Spinal cord (tissue), 10 donors: ENCODE results near the gene TAOK1. TPM values are rescaled to one million over a fixed set of nuclear protein-coding genes. Genes with fewer than 3 reads are reported as not detected.
"Not testable (repeated sequence)": the region's sequence is repeated elsewhere in the genome, so short reads cannot be mapped to it uniquely, and the experiment has no call there.

ENCODE experiments used
- DNase-seq, 6 donors: peaks; one replicate each; pipeline versions ENCODE4 v3.0.0 to v3.0.0-alpha.2; 2013 to 2015; ENCODE audit warnings: low spot score in 6 of 6, low read depth in 4 of 6
- H3K27ac ChIP-seq: one replicate; pipeline ENCODE4 v1.5.1; 2013; ENCODE audit warnings: low read depth, low read length, control low read depth
- H3K27me3 ChIP-seq: one replicate; pipeline ENCODE4 v1.6.1; 2013; ENCODE audit warnings: low read length; ENCODE audit not compliant: control insufficient read depth, insufficient read depth
- H3K36me3 ChIP-seq: one replicate; pipeline ENCODE4 v1.6.1; 2013; ENCODE audit warnings: low read length; ENCODE audit not compliant: control insufficient read depth, insufficient read depth
- H3K4me1 ChIP-seq: one replicate; pipeline ENCODE4 v1.6.1; 2013; ENCODE audit warnings: low read length; ENCODE audit not compliant: control insufficient read depth, insufficient read depth
- H3K4me3 ChIP-seq: one replicate; pipeline ENCODE4 v1.5.1; 2013; ENCODE audit warnings: low read depth, low read length, control low read depth
- H3K9me3 ChIP-seq: one replicate; pipeline ENCODE4 v1.6.1; 2013; ENCODE audit warnings: low read length; ENCODE audit not compliant: control insufficient read depth, insufficient read depth
- WGBS: methylation state at CpG from one replicate; pipeline ENCODE4 v1.1.5; 2013; ENCODE audit warnings: missing lambda C conversion rate; ENCODE audit not compliant: insufficient coverage; 5-methylcytosine and 5-hydroxymethylcytosine counted together
- polyA plus RNA-seq, 2 donors: library from polyadenylated mRNA; unstranded; fragments of 120-200 nt; gene quantifications; one replicate each; pipeline ENCODE4 v1.2.1, GENCODE V29; 2013; ENCODE audit not compliant: insufficient read length in 2 of 2
- total RNA-seq, 2 donors: library from RNA; depleted of rRNA in 1 of 2; stranded (reverse); fragments of 120-200 nt in 1 of 2; fragments of >200 nt in 1 of 2; gene quantifications; one replicate each; pipeline versions ENCODE4 v1.2.3 to v1.2.4, GENCODE V29; 2013 to 2014
- donor health status: healthy.

Gene TAOK1
- total and polyA plus RNA-seq, 4 donors: 38.7 to 123 (median 69.3) TPM

DNA sequence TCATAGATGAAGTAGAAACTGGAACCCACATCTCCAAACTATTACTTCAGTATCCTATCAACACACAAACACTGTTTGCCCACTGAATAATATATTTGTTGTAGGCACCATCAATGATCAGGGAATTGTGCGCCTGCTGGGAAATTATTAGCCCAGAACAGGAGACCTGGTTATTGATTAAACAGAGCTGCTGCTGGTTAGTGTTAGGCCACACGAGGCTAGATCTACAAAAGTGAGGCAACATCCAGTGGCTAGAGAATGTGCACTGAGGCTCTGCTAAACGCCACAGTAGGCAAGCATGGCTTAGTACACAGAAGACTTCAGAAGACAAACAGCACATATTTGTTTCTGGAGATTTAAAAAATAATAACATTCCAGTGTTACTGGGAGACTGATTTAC, 165.7 kb downstream of the TAOK1 start:
- Histone ChIP-seq H3K27ac (no peak overlapping the region), H3K36me3 (no peaks in the 10 kb centered on the region), H3K9me3 (no peaks in the 10 kb centered on the region), H3K4me1 (no peaks in the 10 kb centered on the region), H3K4me3 (no peak overlapping the region), H3K27me3 (no peaks in the 10 kb centered on the region)
- WGBS: 52% methylated on average over 2 of the region's 3 CpGs
- DNase-seq: no peak

DNA sequence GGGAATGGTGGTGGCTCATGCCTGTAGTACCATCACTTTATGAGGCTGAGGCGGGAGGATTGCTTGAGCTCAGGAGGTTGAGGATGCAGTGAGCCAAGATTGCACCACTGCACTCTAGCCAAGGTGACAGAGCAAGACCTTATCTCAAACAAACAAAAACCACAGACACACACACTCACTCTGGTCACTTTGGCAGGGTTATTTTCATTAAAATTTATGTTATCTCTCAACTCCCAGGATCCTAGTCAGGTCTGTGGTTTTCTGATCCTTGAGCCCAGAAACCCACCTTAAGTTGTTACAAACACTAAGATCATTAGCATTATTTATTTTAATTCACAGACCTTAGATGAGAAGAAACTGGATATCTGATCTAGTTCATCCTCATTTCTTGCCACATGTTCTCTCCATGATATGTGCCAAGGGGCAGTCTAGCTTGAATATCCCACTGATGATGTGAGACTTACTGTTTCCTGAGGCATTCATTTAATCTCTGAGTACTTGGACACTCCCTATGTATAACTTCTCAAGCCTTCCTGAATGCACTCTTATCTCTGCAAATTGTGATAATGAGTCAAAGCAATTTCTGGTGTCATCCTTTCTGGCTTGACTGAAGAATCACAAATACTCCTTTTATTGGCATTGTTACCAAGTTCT, 167.0 kb downstream of the TAOK1 start:
- no peak for DNase-seq
- H3K4me3 ChIP-seq: no peak overlapping the region
- peaks cover under 1% of the 10 kb centered on the region for H3K27me3 ChIP-seq
- H3K27ac ChIP-seq: no peak overlapping the region
- H3K4me1 ChIP-seq: no peaks in the 10 kb centered on the region
- no peaks in the 10 kb centered on the region for H3K9me3 ChIP-seq
- WGBS: no CpG with 5 or more reads among the region's 1 CpG
- H3K36me3 ChIP-seq: peaks cover 2% of the 10 kb centered on the region

DNA sequence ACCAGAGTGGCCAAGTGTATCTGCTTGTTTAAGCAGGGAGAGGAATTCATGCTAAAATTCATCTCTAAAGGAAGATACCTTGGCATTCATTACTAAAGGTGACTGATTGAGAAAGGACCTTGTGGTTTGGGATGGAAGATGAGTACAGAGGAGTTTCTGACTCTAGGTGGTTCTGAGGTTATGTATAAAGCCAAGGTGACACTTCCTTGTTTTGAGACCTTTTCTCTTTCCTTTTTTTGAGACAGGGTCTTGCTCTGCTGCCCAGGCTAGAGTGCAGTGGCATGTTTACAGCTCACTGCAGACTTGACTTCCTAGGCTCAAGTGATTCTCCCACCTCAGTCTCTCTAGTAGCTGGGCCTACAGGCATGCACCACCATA, 167.6 kb downstream of the TAOK1 start:
- peaks cover 4% of the 10 kb centered on the region for H3K27me3 ChIP-seq
- no peaks in the 10 kb centered on the region for H3K4me1 ChIP-seq
- no peak overlapping the region for H3K27ac ChIP-seq
- no peaks in the 10 kb centered on the region for H3K9me3 ChIP-seq
- DNase-seq: no peak
- H3K36me3 ChIP-seq: peaks cover 5% of the 10 kb centered on the region
- no peak overlapping the region for H3K4me3 ChIP-seq

DNA sequence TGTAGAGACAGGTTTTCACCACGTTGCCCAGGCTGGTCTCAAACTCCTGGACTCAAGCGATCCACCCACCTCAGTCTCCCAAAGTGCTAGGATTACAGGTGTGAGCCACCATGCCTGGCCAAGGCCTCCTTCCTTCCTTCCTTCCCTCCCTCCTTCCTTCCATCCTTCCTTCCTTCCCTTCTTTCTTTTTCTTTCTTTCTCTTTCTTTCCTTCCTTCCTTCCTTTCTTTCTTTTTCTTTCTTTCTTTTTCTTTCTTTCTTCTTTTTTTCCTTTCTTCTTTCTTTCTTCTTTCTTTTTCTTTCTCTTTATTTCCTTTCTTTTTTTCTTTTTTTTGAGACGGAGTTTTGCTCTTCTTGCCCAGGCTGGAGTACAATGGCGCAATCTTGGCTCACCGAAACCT, 168.0 kb downstream of the TAOK1 start:
- H3K4me3 ChIP-seq, H3K36me3 ChIP-seq, H3K27me3 ChIP-seq, H3K4me1 ChIP-seq, DNase-seq, H3K9me3 ChIP-seq, H3K27ac ChIP-seq: not testable (repeated sequence)
- WGBS: 95% methylated on average over 3 of the region's 5 CpGs

DNA sequence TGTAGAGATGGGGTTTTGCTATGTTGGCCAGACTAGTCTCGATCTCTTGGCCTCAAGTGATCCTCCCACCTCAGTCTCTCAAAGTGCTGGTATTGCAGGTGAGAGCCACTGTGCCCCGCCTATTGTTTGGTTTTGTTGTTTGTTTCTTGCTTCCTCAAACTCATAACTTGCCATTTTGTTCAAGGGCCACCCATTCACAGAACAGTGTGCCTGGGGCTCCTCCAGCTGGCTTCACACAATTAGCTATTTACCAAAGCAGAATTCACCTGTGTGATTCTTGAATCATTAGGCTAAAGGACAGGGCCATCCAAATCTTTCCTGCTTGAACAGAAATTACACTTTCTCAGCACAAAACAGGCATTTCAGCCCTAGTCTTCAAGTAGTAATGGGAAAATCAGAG, 169.5 kb downstream of the TAOK1 start:
- no peak overlapping the region for H3K27ac ChIP-seq
- H3K36me3 ChIP-seq: peaks cover 6% of the 10 kb centered on the region
- no peaks in the 10 kb centered on the region for H3K9me3 ChIP-seq
- WGBS: no CpG with 5 or more reads among the region's 2 CpGs
- H3K4me1 ChIP-seq: peaks cover 2% of the 10 kb centered on the region
- H3K27me3 ChIP-seq: peaks cover 13% of the 10 kb centered on the region
- DNase-seq: no peak
- no peak overlapping the region for H3K4me3 ChIP-seq

DNA sequence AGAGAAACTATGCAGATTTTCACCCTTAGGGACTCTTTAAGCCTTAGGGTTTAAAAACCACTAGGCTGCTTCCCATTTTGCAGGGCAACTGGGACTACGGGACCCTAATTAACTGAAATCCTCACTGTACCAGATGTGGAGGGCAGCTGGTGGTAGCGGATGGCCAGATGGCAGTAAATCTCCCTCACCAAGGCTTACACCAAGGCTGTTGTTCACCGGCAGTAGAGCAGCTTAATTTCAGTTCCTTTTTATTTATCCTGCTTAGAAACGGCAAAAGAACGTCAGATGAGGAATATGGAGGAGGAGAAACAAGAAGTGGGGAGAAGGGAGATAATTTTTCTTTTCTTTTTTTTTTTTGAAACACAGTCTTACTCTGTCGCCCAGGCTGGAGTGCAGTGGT, 170.2 kb downstream of the TAOK1 start:
- Histone ChIP-seq H3K27ac (no peak overlapping the region), H3K9me3 (no peaks in the 10 kb centered on the region), H3K4me3 (no peak overlapping the region), H3K4me1 (peaks cover 6% of the 10 kb centered on the region), H3K27me3 (peaks cover 19% of the 10 kb centered on the region), H3K36me3 (peaks cover 6% of the 10 kb centered on the region)
- DNase-seq: peak in 1 of 6 donors; percentile 59
- no CpG with 5 or more reads among the region's 6 CpGs for WGBS

DNA sequence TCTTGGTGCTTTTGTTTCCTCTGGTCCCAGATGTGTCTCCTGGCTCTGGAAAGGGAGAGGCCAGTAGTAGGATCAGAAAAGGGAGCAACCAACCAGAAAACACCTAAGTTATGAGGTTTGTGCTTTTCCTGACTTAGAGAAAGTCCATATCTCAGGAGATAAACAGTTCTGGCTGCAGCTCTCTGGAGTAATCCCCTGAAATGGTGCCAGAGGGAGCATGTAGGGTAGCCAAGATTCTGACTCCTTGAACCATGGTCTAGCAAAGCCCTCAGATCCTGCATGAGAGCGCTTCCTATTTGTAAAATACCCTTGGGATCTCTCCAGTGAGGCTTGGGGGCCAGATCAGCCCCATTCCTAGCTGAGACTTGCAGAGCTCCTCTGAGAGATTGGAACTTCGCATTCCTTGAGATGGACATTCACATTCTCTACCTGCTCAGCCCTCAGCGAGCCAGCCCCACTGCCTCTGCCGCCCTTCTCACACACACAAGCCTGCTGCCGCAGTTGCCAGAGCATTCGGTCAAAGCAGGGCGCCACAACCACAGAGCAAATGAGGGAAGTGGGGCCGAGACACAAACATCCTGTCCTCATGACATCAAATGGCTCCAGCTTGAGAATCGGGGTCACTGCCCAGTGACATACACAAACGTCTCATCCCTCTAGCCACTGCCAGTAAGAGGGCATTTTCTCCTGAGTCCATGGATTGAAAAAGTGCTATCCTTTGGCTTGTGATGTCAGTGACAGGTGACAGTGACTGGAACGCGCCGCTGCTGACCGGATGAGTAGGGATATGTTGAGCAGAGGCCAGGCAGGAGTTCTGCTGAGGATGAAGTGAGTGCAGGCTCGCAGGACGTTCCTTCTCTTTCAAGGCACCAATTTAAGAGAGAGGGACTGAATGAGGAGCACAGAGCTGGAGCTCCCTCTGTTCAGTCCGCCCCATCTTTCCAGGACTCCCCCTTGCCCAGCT, 171.7 kb downstream of the TAOK1 start:
- no peak for DNase-seq
- peaks cover 32% of the 10 kb centered on the region for H3K27me3 ChIP-seq
- H3K4me1 ChIP-seq: peaks cover 17% of the 10 kb centered on the region
- no peak overlapping the region for H3K27ac ChIP-seq
- H3K4me3 ChIP-seq: no peak overlapping the region
- WGBS: 85% methylated on average over 17 of the region's 17 CpGs
- H3K36me3 ChIP-seq: peaks cover 6% of the 10 kb centered on the region
- no peaks in the 10 kb centered on the region for H3K9me3 ChIP-seq

DNA sequence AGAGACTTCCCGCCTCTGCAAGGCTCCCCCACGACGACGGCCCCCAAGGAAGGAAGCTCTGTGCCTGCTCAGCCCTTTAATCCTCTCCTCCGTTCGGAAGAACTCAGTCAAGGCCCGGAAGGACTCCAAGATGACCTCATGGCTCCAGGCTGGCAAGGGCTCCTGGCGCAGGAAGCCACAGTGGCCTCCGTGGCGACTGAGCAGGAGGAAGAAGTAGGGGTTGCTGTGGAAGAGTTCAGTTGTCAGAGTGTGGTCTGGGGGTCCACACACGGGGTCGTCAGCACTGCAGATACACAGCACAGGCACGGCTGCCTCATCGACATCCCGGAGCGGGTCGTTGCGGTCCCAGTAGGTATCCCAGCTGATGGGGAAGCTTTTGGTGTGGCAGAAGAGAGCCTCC, 172.5 kb downstream of the TAOK1 start:
- Histone ChIP-seq H3K9me3 (no peaks in the 10 kb centered on the region), H3K4me3 (no peak overlapping the region), H3K27me3 (peaks cover 34% of the 10 kb centered on the region), H3K4me1 (peaks cover 24% of the 10 kb centered on the region), H3K36me3 (peaks cover 6% of the 10 kb centered on the region), H3K27ac (no peak overlapping the region)
- DNase-seq: no peak
- 81% methylated on average over 17 of the region's 18 CpGs for WGBS

DNA sequence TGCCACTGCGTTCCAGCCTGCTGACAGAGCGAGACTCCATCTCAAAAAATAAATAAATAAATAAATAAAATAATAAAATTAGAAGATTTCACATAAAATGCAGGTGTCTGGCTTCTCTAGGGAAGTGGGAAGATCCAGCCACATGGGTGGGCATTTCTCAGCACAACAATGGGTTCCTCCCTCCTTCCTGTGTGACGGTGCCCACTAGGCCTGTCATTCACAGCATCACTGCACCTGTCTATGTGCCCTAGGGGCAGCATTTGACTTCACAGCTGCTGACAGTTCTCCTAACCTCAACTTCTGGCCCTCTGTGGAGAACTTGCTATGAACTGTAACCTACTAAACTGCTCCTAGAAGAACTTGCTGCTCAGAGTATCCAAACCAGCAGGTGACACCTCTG, 173.7 kb downstream of the TAOK1 start:
- Histone ChIP-seq H3K4me1 (peaks cover 34% of the 10 kb centered on the region), H3K27me3 (peaks cover 36% of the 10 kb centered on the region), H3K27ac (no peak overlapping the region), H3K4me3 (no peak overlapping the region), H3K9me3 (no peaks in the 10 kb centered on the region), H3K36me3 (peaks cover 6% of the 10 kb centered on the region)
- no peak for DNase-seq
- 71% methylated on average over 1 of the region's 3 CpGs for WGBS
